Body of pancreas (tissue), 4 donors: ENCODE data around the gene IL17RA. TPM values are rescaled to one million over a fixed set of nuclear protein-coding genes. Genes with fewer than 3 reads are reported as not detected.
A peak's percentile ranks its signal among the peaks of the same experiment; 100 is the strongest.

Source experiments
- ATAC-seq: fragments of 150-250 bp; one replicate; pipeline ENCODE4 v1.9.1; 2016
- DNase-seq, 4 donors: peaks; one replicate each; pipeline ENCODE4 v3.0.0-alpha.2; 2019
- H3K27ac ChIP-seq, 4 donors: fragments of 200-600 bp; sonication (generic); 1 replicate in 3 of 4; 2 replicates in 1 of 4; pipeline versions ENCODE4 v1.5.1 to v1.6.1; 2016 to 2019; ENCODE audit warnings: mild to moderate bottlenecking in 1 of 4, mixed read lengths in 1 of 4, moderate library complexity in 1 of 4
- H3K27me3 ChIP-seq, 2 donors: fragments of 200-600 bp; sonication (generic); one replicate each; pipeline ENCODE4 v1.6.0; 2016; ENCODE audit warnings: mild to moderate bottlenecking in 1 of 2
- H3K36me3 ChIP-seq, 2 donors: fragments of 200-600 bp; sonication (generic); replicated peaks in 1 of 2; 2 replicates each; pipeline ENCODE4 v1.5.1; 2016; ENCODE audit warnings: low read depth in 2 of 2; ENCODE audit not compliant: insufficient read depth in 1 of 2
- H3K4me1 ChIP-seq: fragments of 200-600 bp; sonication (generic); one replicate; pipeline ENCODE4 v1.6.0; 2016
- H3K4me3 ChIP-seq, 2 donors: fragments of 200-600 bp; sonication (generic); 1 replicate in 1 of 2; 2 replicates in 1 of 2; pipeline ENCODE4 v1.5.1; 2016 to 2019
- H3K9me3 ChIP-seq, 3 donors: fragments of 200-600 bp; sonication (generic); 1 replicate in 2 of 3; 2 replicates in 1 of 3; pipeline ENCODE4 v1.5.1; 2016
- POLR2A ChIP-seq, 3 donors: fragments of 450-650 bp; IDR thresholded peaks; one replicate each; pipeline ENCODE4 v1.6.1; 2016; ENCODE audit warnings: antibody characterized with exemption in 3 of 3, mild to moderate bottlenecking in 2 of 3
- WGBS, 2 donors: methylation state at CpG; one replicate each; pipeline ENCODE4 v1.1.5; 2017; 5-methylcytosine and 5-hydroxymethylcytosine counted together
- intact Hi-C: fragments of 100-400 bp; cut with DNase I; formaldehyde crosslinking; loops from one replicate; pipeline ENCODE4 v1.15.1; 2023
- total RNA-seq, 2 donors: library from RNA; depleted of rRNA; stranded (reverse); fragments of >200 nt; gene quantifications; one replicate each; pipeline ENCODE4 v1.1.0, GENCODE V29; 2016
- TF ChIP-seq, protein P1 (sequence below), 7 experiments: fragments of 450-650 bp in 4 of 7; fragments of 200-600 bp in 3 of 7; sonication (generic) in 3 of 7; IDR thresholded peaks; one replicate each; pipeline ENCODE4 v1.5.1; 2016 to 2019; ENCODE audit warnings: antibody characterized with exemption in 7 of 7

IL17RA gene
- total RNA-seq, 2 donors from 2014 or later: 8.3 to 13.8 TPM

- DNase-seq (peak; percentile 61 to 85 (median 68)), ATAC-seq (peak; percentile 74)
- H3K27me3 ChIP-seq: no peaks in the 10 kb centered on the region
Observed at GRCh38 chr22:17121233-17122195, 36.7 kb downstream of the IL17RA start, which contains the start of gene TMEM121B. Gene TMEM121B, minus strand, starts transcription at chr22:17121360. Its CDS starts 233 bp downstream, at chr22:17121127.

DNA sequence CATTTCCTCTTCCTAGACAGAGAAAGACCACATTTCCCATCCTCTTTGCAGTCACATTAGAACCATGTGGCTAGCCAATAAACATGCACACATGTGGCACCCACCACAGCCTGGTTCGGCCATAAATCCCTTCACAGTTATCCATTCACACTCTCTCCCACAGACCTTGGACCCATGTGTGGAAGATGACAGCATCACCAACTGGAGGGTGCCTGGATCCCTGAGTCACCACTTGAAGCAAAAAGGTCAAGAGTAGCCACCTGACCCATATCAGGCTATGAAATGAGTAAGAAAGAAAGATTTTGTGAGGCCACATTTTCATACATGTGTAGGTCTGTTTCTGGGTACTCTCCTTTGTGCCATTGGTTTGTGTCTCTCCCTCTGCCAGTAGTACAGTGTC is 45.4 kb downstream of the IL17RA start:
- Histone ChIP-seq H3K9me3 (no peaks in the 10 kb centered on the region), H3K27me3 (peaks cover 0 to 3% of the 10 kb centered on the region in 2 donors), H3K27ac (no peak overlapping the region), H3K4me3 (no peak overlapping the region), H3K36me3 (no peaks in the 10 kb centered on the region), H3K4me1 (no peaks in the 10 kb centered on the region)
- intact Hi-C loops: no loop called here
- TF ChIP-seq, protein P1, sequence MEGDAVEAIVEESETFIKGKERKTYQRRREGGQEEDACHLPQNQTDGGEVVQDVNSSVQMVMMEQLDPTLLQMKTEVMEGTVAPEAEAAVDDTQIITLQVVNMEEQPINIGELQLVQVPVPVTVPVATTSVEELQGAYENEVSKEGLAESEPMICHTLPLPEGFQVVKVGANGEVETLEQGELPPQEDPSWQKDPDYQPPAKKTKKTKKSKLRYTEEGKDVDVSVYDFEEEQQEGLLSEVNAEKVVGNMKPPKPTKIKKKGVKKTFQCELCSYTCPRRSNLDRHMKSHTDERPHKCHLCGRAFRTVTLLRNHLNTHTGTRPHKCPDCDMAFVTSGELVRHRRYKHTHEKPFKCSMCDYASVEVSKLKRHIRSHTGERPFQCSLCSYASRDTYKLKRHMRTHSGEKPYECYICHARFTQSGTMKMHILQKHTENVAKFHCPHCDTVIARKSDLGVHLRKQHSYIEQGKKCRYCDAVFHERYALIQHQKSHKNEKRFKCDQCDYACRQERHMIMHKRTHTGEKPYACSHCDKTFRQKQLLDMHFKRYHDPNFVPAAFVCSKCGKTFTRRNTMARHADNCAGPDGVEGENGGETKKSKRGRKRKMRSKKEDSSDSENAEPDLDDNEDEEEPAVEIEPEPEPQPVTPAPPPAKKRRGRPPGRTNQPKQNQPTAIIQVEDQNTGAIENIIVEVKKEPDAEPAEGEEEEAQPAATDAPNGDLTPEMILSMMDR (IDR thresholded peaks at IDR 0.05): no peak
- TF ChIP-seq POLR2A (IDR thresholded peaks at IDR 0.05): no peak
- 72 to 82% methylated on average over 1 of the region's 1 CpG for WGBS, 2 donors
- no peak for DNase-seq
- ATAC-seq: no peak

More at GRCh38 chr22:17121233-17122195, 36.7 kb downstream of the IL17RA start, which contains the start of gene TMEM121B:
- H3K9me3 ChIP-seq: no peaks in the 10 kb centered on the region
- TF ChIP-seq, protein P1 (IDR thresholded peaks at IDR 0.05): peak in 1 of 7 experiments; percentile 16
- TF ChIP-seq POLR2A (IDR thresholded peaks at IDR 0.05): peak in 2 of 3 donors; percentile 23 to 41
- peak within 1 kb of the TSS; percentile 25 to 46 for H3K4me3 ChIP-seq
- peaks cover 11% of the 10 kb centered on the region for H3K4me1 ChIP-seq
- peak within 1 kb of the TSS in 1 of 4 donors; percentile 37 for H3K27ac ChIP-seq
- intact Hi-C loops: no loop called here
- H3K36me3 ChIP-seq: no peaks in the 10 kb centered on the region
- WGBS, 2 donors: 6 to 9% methylated on average over 28 to 40 of the region's 69 CpGs

GRCh38 chr22:17131686-17132085 is 46.9 kb downstream of the IL17RA start:
- H3K4me3 ChIP-seq: no peak overlapping the region
- DNase-seq (no peak), ATAC-seq (no peak)
- intact Hi-C loops: no loop called here
- H3K4me1 ChIP-seq: no peaks in the 10 kb centered on the region
- no peak for TF ChIP-seq POLR2A (IDR thresholded peaks at IDR 0.05)
- TF ChIP-seq, protein P1 (IDR thresholded peaks at IDR 0.05): no peak
- H3K27ac ChIP-seq: no peak overlapping the region
- H3K36me3 ChIP-seq: no peaks in the 10 kb centered on the region
- H3K27me3 ChIP-seq: peaks cover 0 to 2% of the 10 kb centered on the region in 2 donors
- WGBS, 2 donors: 36 to 54% methylated on average over 5 of the region's 5 CpGs
- H3K9me3 ChIP-seq: no peaks in the 10 kb centered on the region

DNA sequence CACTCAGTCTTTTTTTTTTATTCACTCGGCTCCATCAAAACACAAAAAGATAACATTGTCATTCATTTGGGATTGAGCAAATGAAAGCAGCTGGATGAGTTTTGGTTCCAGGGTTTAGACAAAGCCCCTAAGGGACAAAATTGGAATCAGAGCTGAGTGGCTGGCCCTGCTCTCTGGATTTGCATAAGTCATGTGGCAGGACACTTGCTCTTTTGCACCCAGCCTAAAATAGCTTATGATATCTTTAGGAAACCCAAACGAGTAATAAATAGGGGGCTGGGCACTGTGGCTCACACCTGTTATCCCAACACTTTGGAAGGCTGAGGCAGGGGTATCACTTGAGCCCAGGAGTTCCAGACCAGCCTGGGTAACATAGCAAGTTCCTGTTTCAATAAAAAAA is 47.3 kb downstream of the IL17RA start:
- H3K4me3 ChIP-seq: no peak overlapping the region
- H3K36me3 ChIP-seq: no peaks in the 10 kb centered on the region
- no peaks in the 10 kb centered on the region for H3K27me3 ChIP-seq
- DNase-seq (no peak), ATAC-seq (no peak)
- H3K4me1 ChIP-seq: no peaks in the 10 kb centered on the region
- intact Hi-C loops: no loop called here
- H3K9me3 ChIP-seq: no peaks in the 10 kb centered on the region
- TF ChIP-seq, protein P1 (IDR thresholded peaks at IDR 0.05): no peak
- no peak for TF ChIP-seq POLR2A (IDR thresholded peaks at IDR 0.05)
- no peak overlapping the region for H3K27ac ChIP-seq
- 10 to 12% methylated on average over 2 of the region's 2 CpGs for WGBS, 2 donors
